Ovary (tissue), 3 donors: Measurements from ENCODE around the gene AP5B1.

ENCODE experiments used
- EP300 ChIP-seq: sonication (generic); formaldehyde crosslinking; IDR thresholded peaks from one replicate; pipeline ENCODE4 v1.6.1; 2017; ENCODE audit warnings: antibody characterized with exemption
- TF ChIP-seq, protein P1 (sequence below), 3 donors: fragments of 450-650 bp in 2 of 3; fragments of 200-600 bp in 1 of 3; IDR thresholded peaks; one replicate each; pipeline versions ENCODE4 v1.5.1 to v1.8.0; 2016 to 2022; ENCODE audit warnings: antibody characterized with exemption in 3 of 3, mild to moderate bottlenecking in 1 of 3
- donor health status: DM: no; HTN: no; CAD: no.

DNA sequence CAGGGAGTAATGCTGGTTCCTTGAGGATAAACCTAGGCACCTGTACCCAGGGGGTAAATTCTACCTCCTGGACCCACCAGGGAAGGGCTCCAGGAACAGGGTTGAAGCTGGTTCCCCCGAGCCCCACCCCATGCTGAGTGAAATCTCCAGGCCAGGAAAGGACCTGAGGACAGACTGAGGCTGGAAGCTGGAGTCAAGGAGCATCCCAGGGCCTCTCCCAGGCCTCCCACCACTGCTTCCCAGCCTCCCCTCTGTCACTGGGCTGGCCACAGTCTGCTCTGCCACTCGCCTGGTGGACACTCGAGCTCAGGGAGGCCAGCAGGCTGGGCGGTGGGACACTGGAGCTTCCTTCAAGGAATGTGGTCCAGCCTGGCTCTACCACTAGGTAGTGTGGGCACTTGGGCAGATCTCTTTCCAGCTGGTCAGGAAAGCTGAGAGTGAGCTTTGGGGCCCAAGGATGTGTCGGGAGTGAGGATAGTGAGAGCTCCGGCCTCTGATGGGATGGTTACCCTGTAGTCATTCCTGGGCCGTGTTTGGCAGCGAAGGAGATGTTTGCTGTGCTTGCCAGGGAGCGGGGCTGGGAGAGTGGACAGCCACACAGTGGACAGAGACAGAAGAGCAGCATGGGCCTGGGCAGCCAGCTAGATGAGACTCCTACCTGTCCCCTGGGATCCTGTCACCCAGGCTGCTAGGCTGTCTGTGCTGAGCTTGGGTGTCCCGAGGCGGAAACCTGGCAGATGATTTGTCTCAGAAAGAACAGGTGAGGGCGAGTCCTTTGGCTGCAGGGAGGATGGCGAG lies 9.5 kb upstream of the AP5B1 start:
- TF ChIP-seq, protein P1, sequence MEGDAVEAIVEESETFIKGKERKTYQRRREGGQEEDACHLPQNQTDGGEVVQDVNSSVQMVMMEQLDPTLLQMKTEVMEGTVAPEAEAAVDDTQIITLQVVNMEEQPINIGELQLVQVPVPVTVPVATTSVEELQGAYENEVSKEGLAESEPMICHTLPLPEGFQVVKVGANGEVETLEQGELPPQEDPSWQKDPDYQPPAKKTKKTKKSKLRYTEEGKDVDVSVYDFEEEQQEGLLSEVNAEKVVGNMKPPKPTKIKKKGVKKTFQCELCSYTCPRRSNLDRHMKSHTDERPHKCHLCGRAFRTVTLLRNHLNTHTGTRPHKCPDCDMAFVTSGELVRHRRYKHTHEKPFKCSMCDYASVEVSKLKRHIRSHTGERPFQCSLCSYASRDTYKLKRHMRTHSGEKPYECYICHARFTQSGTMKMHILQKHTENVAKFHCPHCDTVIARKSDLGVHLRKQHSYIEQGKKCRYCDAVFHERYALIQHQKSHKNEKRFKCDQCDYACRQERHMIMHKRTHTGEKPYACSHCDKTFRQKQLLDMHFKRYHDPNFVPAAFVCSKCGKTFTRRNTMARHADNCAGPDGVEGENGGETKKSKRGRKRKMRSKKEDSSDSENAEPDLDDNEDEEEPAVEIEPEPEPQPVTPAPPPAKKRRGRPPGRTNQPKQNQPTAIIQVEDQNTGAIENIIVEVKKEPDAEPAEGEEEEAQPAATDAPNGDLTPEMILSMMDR (IDR thresholded peaks at IDR 0.05) = no peak
- TF ChIP-seq EP300 = no peak
